CD4-positive, CD25-positive, alpha-beta regulatory T cell (primary cell): Measurements from ENCODE around the gene TGFB1I1. TPM values are rescaled to one million over a fixed set of nuclear protein-coding genes. Genes with fewer than 3 reads are reported as not detected.
"Not testable (repeated sequence)": the region's sequence is repeated elsewhere in the genome, so short reads cannot be mapped to it uniquely, and the experiment has no call there.

Experiments used
- ATAC-seq, 2 donors: fragments of 150-1000 bp; cut with Tn5 transposase; one replicate each; pipeline ENCODE4 v1.10.0; 2021; ENCODE audit warnings: low read depth in 2 of 2, moderate number of reproducible peaks in 2 of 2, moderate library complexity in 1 of 2
- DNase-seq, 3 donors: peaks; one replicate each; pipeline versions ENCODE4 v3.0.0 to v3.0.0-alpha.2; 2012 to 2022; ENCODE audit warnings: mixed read lengths in 1 of 3
- H3K27ac ChIP-seq: one replicate; pipeline ENCODE4 v1.7.0; 2013; ENCODE audit warnings: mild to moderate bottlenecking, low read length; ENCODE audit not compliant: insufficient read depth, poor library complexity, severe bottlenecking
- H3K27me3 ChIP-seq: one replicate; pipeline ENCODE4 v1.7.0; 2013; ENCODE audit warnings: low read length; ENCODE audit not compliant: control insufficient read depth, insufficient read depth
- H3K36me3 ChIP-seq: one replicate; pipeline ENCODE4 v1.7.0; 2013; ENCODE audit warnings: mild to moderate bottlenecking, low read length, moderate library complexity; ENCODE audit not compliant: control insufficient read depth, insufficient read depth
- H3K4me1 ChIP-seq: 2 replicates; pipeline ENCODE4 v1.7.0; 2013; ENCODE audit warnings: mild to moderate bottlenecking, low read length; ENCODE audit not compliant: insufficient read depth, control insufficient read depth, poor library complexity, severe bottlenecking
- H3K4me3 ChIP-seq: one replicate; pipeline ENCODE4 v1.7.0; 2013; ENCODE audit warnings: low read depth, mild to moderate bottlenecking, low read length, moderate library complexity
- H3K9me3 ChIP-seq, 2 experiments: 1 replicate in 1 of 2; 2 replicates in 1 of 2; pipeline ENCODE4 v1.7.0; 2013; ENCODE audit warnings: low read length in 2 of 2, mild to moderate bottlenecking in 1 of 2, moderate library complexity in 1 of 2; ENCODE audit not compliant: control insufficient read depth in 2 of 2
- H3K27ac Mint-ChIP-seq, 3 donors: one replicate each; pipeline ENCODE4 v1.8.0; 2020 to 2022; ENCODE audit warnings: mild to moderate bottlenecking in 3 of 3, mixed read lengths in 3 of 3, moderate library complexity in 2 of 3
- H3K27me3 Mint-ChIP-seq: one replicate; pipeline ENCODE4 v1.8.0; 2022; ENCODE audit warnings: mild to moderate bottlenecking, mixed read lengths
- H3K36me3 Mint-ChIP-seq: one replicate; pipeline ENCODE4 v1.8.0; 2020; ENCODE audit warnings: mixed read lengths
- H3K4me1 Mint-ChIP-seq, 4 donors: one replicate each; pipeline ENCODE4 v1.8.0; 2020 to 2022; ENCODE audit warnings: mixed read lengths in 4 of 4, mild to moderate bottlenecking in 1 of 4
- H3K4me3 Mint-ChIP-seq, 4 donors: one replicate each; pipeline ENCODE4 v1.8.0; 2020 to 2022; ENCODE audit warnings: mild to moderate bottlenecking in 4 of 4, mixed read lengths in 4 of 4, moderate library complexity in 3 of 4
- H3K9me3 Mint-ChIP-seq, 7 donors: one replicate each; pipeline ENCODE4 v1.8.0; 2020 to 2022; ENCODE audit warnings: mixed read lengths in 7 of 7, mild to moderate bottlenecking in 3 of 7, moderate library complexity in 2 of 7
- polyA plus RNA-seq, 4 donors: library from polyadenylated mRNA; unstranded; fragments of 300-500 nt; fragmentation: Illumina TruSeq; gene quantifications; one replicate each; pipeline ENCODE4 v1.2.3, GENCODE V29; 2021
- total RNA-seq: library from RNA; stranded (reverse); gene quantifications from one replicate; pipeline ENCODE4 v1.2.3, GENCODE V29; 2022

Gene TGFB1I1
- total and polyA plus RNA-seq, 5 donors from 2014 or later: 0.33 to 5.0 (median 1.6) TPM

- Mint-ChIP-seq H3K4me1 (peaks cover 0 to 4% (median 0%) of the 10 kb centered on the region in 4 donors), H3K27me3 (peaks cover 6% of the 10 kb centered on the region), H3K27ac (no peak overlapping the region), H3K4me3 (no peak overlapping the region), H3K9me3 (peaks cover 0 to 2% (median 0%) of the 10 kb centered on the region in 7 donors), H3K36me3 (no peaks in the 10 kb centered on the region)
- Histone ChIP-seq H3K27ac (no peak overlapping the region), H3K9me3 (no peaks in the 10 kb centered on the region), H3K4me1 (no peaks in the 10 kb centered on the region), H3K27me3 (no peaks in the 10 kb centered on the region), H3K4me3 (no peak overlapping the region), H3K36me3 (no peaks in the 10 kb centered on the region)
- DNase-seq (no peak), ATAC-seq (no peak)
These were observed 50.1 kb downstream of the TGFB1I1 start for GRCh38 chr16:31522071-31522470.

- not testable (repeated sequence) for H3K9me3 ChIP-seq, DNase-seq, H3K9me3 Mint-ChIP-seq, H3K4me3 ChIP-seq, H3K27ac Mint-ChIP-seq, H3K27ac ChIP-seq, ATAC-seq, H3K27me3 ChIP-seq, H3K4me3 Mint-ChIP-seq, H3K36me3 ChIP-seq, H3K4me1 ChIP-seq, H3K36me3 Mint-ChIP-seq
- Mint-ChIP-seq H3K4me1 (peaks cover 0 to 15% (median under 1%) of the 10 kb centered on the region in 4 donors), H3K27me3 (peaks cover 14% of the 10 kb centered on the region)
These were observed 51.8 kb downstream of the TGFB1I1 start for GRCh38 chr16:31523768-31524167.

GRCh38 chr16:31525113-31525512 is 53.2 kb downstream of the TGFB1I1 start:
- no peaks in the 10 kb centered on the region for H3K36me3 ChIP-seq
- no peaks in the 10 kb centered on the region for H3K9me3 ChIP-seq
- Mint-ChIP-seq H3K27me3 (peaks cover 20% of the 10 kb centered on the region), H3K27ac (no peak overlapping the region), H3K9me3 (peaks cover 0 to 1% (median 0%) of the 10 kb centered on the region in 7 donors), H3K36me3 (no peaks in the 10 kb centered on the region), H3K4me3 (no peak overlapping the region), H3K4me1 (peaks cover 0 to 22% (median 2%) of the 10 kb centered on the region in 4 donors)
- no peak overlapping the region for H3K4me3 ChIP-seq
- H3K4me1 ChIP-seq: peaks cover 5% of the 10 kb centered on the region
- no peak overlapping the region for H3K27ac ChIP-seq
- peaks cover 3% of the 10 kb centered on the region for H3K27me3 ChIP-seq
- ATAC-seq (no peak), DNase-seq (no peak)

Other genes starting within 250 kb of the TGFB1I1 start
- 13.1 TPM for gene ITGAM, start 212.2 kb upstream of the TGFB1I1 start, total RNA-seq
- gene ITGAM, start 212.2 kb upstream of the TGFB1I1 start, polyA plus RNA-seq: 1 to 10 TPM in 3 of 4 donors, under 1 TPM in 1; 0.71 to 4.8 (median 1.4) TPM
- 1.9 TPM for gene ITGAX, start 117.0 kb upstream of the TGFB1I1 start, total RNA-seq
- gene ITGAX, start 117.0 kb upstream of the TGFB1I1 start, polyA plus RNA-seq: under 1 TPM in 1 of 4 donors, not detected in 3; 0.47 TPM
- not detected for gene ITGAD, start 78.8 kb upstream of the TGFB1I1 start, total RNA-seq
- not detected for gene ITGAD, start 78.8 kb upstream of the TGFB1I1 start, polyA plus RNA-seq
- gene COX6A2, start 43.8 kb upstream of the TGFB1I1 start, total RNA-seq: not detected
- not detected for gene COX6A2, start 43.8 kb upstream of the TGFB1I1 start, polyA plus RNA-seq
- 0.12 TPM for gene ZNF843, start 29.4 kb upstream of the TGFB1I1 start, total RNA-seq
- gene ZNF843, start 29.4 kb upstream of the TGFB1I1 start, polyA plus RNA-seq: under 1 TPM in 2 of 4 donors, not detected in 2; 0.06 to 0.09 TPM
- gene ARMC5, start 12.7 kb upstream of the TGFB1I1 start, total RNA-seq: 11.4 TPM
- gene ARMC5, start 12.7 kb upstream of the TGFB1I1 start, polyA plus RNA-seq: 1 to 10 TPM; 4.0 to 5.9 (median 5.6) TPM
- gene SLC5A2, start 11.0 kb downstream of the TGFB1I1 start, total RNA-seq: 3.8 TPM
- gene SLC5A2, start 11.0 kb downstream of the TGFB1I1 start, polyA plus RNA-seq: 1 to 10 TPM in 3 of 4 donors, under 1 TPM in 1; 0.76 to 2.2 (median 1.4) TPM
- 44.7 TPM for gene RUSF1, start 36.2 kb downstream of the TGFB1I1 start, total RNA-seq
- 10 to 100 TPM; 17.9 to 21.9 (median 21.4) TPM for gene RUSF1, start 36.2 kb downstream of the TGFB1I1 start, polyA plus RNA-seq
- gene AHSP, start 55.7 kb downstream of the TGFB1I1 start, total RNA-seq: not detected
- not detected for gene AHSP, start 55.7 kb downstream of the TGFB1I1 start, polyA plus RNA-seq